Muscle of back (tissue), 11 donors: ENCODE measurements around the gene RFC4. TPM values are rescaled to one million over a fixed set of nuclear protein-coding genes. Genes with fewer than 3 reads are reported as not detected.
"Not testable (repeated sequence)": the region's sequence is repeated elsewhere in the genome, so short reads cannot be mapped to it uniquely, and the experiment has no call there.

Experiments
- DNase-seq, 3 donors: peaks; one replicate each; pipeline versions ENCODE4 v3.0.0 to v3.0.0-alpha.2; 2013
- polyA plus RNA-seq, 10 donors: library from polyadenylated mRNA; unstranded; fragments of 120-200 nt; gene quantifications; one replicate each; pipeline ENCODE4 v1.2.1, GENCODE V29; 2013; ENCODE audit not compliant: insufficient read length in 10 of 10

RFC4 gene
- polyA plus RNA-seq, 10 donors: 18.6 to 37.4 (median 23.1) TPM

GRCh38 chr3:186825872-186826409, 19.7 kb upstream of the RFC4 start:
- peak in 1 of 3 donors; percentile 19 for DNase-seq

GRCh38 chr3:186825294-186825821, 19.1 kb upstream of the RFC4 start:
- DNase-seq: peak in 2 of 3 donors; percentile 34 to 37

- DNase-seq: no peak
Observed at GRCh38 chr3:186824430-186825139, 18.3 kb upstream of the RFC4 start.

GRCh38 chr3:186823386-186823785, 17.1 kb upstream of the RFC4 start:
- no peak for DNase-seq

- DNase-seq: not testable (repeated sequence)
Observed at GRCh38 chr3:186822388-186822759, 16.1 kb upstream of the RFC4 start.

- peak; percentile 27 to 64 (median 55) for DNase-seq
Observed at GRCh38 chr3:186821429-186822387, 15.4 kb upstream of the RFC4 start.

- no peak for DNase-seq
Observed at GRCh38 chr3:186818956-186819355, 12.7 kb upstream of the RFC4 start.

- DNase-seq: no peak
Observed at GRCh38 chr3:186818516-186818915, 12.2 kb upstream of the RFC4 start.

GRCh38 chr3:186815435-186815834, 9.2 kb upstream of the RFC4 start:
- DNase-seq: peak in 1 of 3 donors; percentile 56

- no peak for DNase-seq
Observed at GRCh38 chr3:186814100-186814499, 7.8 kb upstream of the RFC4 start.

- DNase-seq: not testable (repeated sequence)
Observed at GRCh38 chr3:186811313-186811712, 5.0 kb upstream of the RFC4 start.

GRCh38 chr3:186810336-186810996, 4.2 kb upstream of the RFC4 start:
- no peak for DNase-seq

- DNase-seq: no peak
Observed at GRCh38 chr3:186807231-186807630, 949 bp upstream of the RFC4 start.

GRCh38 chr3:186803447-186803846, 2.8 kb downstream of the RFC4 start:
- DNase-seq: not testable (repeated sequence)

GRCh38 chr3:186802701-186803100, 3.6 kb downstream of the RFC4 start:
- no peak for DNase-seq

GRCh38 chr3:186800285-186800684, 6.0 kb downstream of the RFC4 start:
- DNase-seq: no peak

- DNase-seq: no peak
Observed at GRCh38 chr3:186798239-186798874, 7.9 kb downstream of the RFC4 start.

- DNase-seq: no peak
Observed at GRCh38 chr3:186790261-186790981, 15.9 kb downstream of the RFC4 start.

- no peak for DNase-seq
Observed at GRCh38 chr3:186789554-186790260, 16.6 kb downstream of the RFC4 start.
